ENCODE measurements around the gene HP1BP3.

The HP1BP3 gene

GRCh38 chr1:20715406-20715805 lies 71.7 kb downstream of the HP1BP3 start:
- DNase-seq (ENCODE audit: low read depth in 2 of 2, low spot score in 1 of 2) = no peak

- DNase-seq (ENCODE audit: low read depth in 2 of 2, low spot score in 1 of 2) = no peak
These were observed 73.7 kb downstream of the HP1BP3 start for GRCh38 chr1:20713440-20713839.

GRCh38 chr1:20712215-20712577 lies 74.9 kb downstream of the HP1BP3 start:
- no peak for DNase-seq (ENCODE audit: low read depth in 2 of 2, low spot score in 1 of 2)

GRCh38 chr1:20711285-20712214 lies 75.6 kb downstream of the HP1BP3 start:
- DNase-seq (ENCODE audit: low read depth in 2 of 2, low spot score in 1 of 2) = no peak

DNA sequence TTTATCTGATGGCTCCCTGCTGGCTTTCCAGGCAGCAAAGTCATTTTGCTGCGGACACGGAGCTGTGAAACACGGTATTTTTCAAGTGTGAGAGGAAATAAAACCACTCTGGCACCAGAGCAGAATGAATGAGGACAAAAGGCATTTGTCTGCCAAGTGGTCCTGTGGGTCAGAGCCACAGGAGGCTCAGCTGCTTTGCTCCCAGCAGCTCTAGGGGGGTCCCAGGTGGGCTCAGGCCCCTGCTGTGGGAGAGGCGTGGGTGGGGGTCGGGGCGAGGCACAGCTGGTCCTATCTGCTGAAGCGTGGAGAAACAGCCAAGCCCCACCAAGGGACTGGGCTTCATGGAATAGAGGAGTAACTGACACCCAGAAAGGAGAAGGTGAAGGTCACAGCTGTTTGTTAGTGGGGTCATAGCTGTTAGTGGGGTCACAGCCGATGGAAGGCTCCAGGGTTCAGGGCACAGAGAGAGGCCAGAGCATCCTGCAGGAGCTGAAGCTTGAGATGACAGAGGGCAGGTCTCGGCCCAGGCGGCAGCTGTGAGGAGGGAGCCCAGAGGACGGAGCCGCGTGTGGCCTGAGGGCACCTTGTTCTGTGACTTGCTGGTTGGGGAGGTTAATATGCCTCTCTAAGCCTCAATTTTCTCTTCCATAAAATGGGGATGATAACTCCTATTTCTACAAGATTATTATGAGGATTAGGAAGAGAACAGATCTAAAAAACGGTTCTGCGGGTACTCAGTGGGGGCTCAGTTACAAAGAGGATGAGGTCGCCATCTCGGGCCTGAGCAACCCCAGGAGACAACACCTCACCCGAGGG lies 76.4 kb downstream of the HP1BP3 start:
- no peak for DNase-seq (ENCODE audit: low read depth in 2 of 2, low spot score in 1 of 2)

- no peak for DNase-seq (ENCODE audit: low read depth in 2 of 2, low spot score in 1 of 2)
These were observed 77.2 kb downstream of the HP1BP3 start for GRCh38 chr1:20709868-20710267.

DNA sequence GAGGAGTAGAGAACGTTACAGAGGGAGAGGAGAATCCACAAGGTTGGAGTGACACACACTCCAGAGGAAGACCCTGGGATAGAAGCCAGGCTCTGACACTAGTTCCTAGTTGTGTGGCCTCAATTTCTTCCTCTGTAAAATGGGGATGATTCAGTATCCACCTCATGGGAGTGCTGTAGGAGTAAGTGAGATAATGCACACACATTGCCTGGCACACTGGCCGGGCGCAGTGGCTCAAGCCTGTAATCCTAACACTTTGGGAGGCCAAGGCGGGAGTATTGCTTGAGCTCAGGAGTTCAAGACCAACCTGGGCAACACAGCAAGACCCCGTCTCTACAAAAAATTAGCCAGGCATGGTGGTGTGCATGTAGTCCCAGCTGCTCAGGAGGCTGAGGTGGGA lies 78.2 kb downstream of the HP1BP3 start:
- no peak for DNase-seq (ENCODE audit: low read depth in 2 of 2, low spot score in 1 of 2)

DNA sequence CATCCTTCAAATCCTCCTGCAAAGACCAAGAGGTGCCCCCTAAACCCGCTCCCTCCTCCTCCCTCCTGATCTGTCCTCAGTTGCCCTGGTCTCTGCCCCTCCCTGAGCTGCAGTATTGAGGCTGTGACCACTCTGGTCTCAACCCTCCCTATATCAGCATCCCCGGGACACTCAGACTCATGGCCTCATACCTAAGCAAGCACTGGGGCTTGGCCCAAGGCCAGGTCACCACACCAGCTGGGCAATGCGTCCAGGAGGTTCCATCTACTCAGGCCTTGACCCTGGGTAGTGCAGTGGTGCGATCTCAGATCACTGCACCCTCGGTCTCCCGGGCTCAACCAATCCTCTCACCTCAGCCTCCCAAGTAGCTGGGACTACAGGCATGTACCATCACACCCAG lies 79.0 kb downstream of the HP1BP3 start:
- no peak for DNase-seq (ENCODE audit: low read depth in 2 of 2, low spot score in 1 of 2)

DNA sequence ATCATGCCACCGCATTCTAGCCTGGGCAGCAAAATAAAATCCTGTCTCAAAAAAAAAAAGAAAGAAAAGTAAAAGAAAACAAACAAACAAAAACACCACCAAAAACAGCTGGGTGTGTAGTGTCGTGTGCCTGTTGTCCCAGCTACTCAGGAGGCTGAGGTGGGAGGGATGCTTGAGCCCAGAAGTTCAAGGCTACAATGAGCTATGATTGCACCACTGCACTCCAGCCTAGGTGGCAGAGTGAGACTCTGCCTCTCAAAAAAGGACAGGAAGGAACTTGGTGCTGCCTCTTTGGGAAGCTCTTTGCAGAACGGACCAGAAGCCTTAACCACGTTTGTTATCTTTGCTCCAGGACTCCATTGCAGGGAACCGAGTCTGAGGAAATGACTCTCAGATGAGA lies 80.3 kb downstream of the HP1BP3 start:
- DNase-seq (ENCODE audit: low read depth in 2 of 2, low spot score in 1 of 2) = no peak

DNA sequence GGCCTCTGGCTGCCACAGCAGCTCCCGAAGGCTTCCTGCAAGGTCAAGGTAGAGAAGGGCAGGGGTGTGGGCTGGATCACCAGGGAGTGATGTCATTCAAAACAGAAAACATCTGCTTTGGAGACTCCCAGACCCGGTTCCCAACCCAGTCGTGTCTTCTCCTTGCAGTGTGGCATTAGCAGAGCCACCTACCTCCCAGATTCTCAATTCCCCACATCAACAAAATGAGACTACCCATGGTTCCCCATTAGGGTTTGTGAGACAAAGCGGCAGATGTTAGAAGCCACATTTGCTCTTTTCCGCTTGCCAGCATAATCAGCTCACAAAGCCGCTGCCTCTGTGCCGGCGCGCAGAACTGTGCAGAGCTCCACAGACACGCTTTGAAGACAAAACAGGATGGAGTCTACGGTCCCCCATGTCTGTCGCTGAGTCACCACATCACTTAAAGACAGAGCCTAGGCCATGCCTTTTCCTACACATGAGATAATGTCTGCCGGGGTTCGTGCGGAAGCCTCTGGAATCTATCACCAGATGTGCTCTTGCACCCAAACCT lies 81.8 kb downstream of the HP1BP3 start:
- no peak for DNase-seq (ENCODE audit: low read depth in 2 of 2, low spot score in 1 of 2)

GRCh38 chr1:20704390-20705202 lies 82.5 kb downstream of the HP1BP3 start:
- DNase-seq (ENCODE audit: low read depth in 2 of 2, low spot score in 1 of 2) = no peak

DNA sequence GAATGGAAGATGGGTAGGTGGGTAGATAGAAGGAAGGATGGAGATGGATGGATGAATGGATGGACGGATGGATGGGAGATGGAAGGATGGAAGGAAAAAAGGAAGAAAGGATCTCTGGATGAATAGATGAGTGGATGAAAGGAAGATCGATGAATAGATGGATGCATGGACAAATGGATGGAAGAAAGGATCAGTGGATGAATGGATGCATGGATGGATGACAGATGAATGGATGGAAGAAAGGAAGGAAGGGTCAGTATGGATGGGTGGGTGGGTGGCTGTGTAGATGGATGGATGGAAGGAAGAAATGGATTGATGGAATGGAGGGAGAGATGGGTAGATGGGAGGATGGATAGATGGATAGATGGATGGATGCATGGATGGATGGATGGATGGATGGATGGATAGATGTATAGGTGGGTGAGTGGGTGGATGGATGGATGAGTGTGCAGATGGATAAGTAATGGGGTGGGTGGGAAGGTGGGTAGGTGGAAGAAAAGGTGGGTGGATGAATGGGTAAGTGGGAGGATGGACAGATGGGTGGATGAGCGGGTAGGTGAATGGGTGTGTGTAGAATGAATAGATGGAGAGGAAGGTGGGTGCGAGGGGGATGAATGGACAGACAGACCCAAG lies 83.9 kb downstream of the HP1BP3 start:
- no peak for DNase-seq (ENCODE audit: low read depth in 2 of 2, low spot score in 1 of 2)

GRCh38 chr1:20702416-20702815 lies 84.7 kb downstream of the HP1BP3 start:
- DNase-seq (ENCODE audit: low read depth in 2 of 2, low spot score in 1 of 2) = no peak

DNA sequence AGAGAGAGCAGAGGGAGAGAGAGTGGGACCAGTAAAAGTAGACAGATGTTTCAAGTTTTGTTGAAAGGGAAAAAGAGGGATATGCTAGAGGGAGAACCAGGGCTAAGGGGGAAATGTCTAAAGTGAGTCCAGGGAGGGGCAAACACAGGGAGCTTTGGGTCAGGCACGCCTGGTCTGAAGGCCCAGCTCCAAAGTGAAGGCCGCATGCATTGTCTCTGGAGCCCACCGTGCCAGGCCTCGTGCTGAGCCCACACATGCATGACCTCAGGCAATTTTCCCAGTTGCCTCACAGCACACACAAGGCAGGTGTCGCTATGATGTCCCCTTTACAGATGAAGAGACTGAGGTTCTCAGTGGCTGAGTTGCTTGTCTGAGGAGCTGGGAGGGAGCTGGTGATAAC lies 85.3 kb downstream of the HP1BP3 start:
- DNase-seq (ENCODE audit: low read depth in 2 of 2, low spot score in 1 of 2) = no peak

DNA sequence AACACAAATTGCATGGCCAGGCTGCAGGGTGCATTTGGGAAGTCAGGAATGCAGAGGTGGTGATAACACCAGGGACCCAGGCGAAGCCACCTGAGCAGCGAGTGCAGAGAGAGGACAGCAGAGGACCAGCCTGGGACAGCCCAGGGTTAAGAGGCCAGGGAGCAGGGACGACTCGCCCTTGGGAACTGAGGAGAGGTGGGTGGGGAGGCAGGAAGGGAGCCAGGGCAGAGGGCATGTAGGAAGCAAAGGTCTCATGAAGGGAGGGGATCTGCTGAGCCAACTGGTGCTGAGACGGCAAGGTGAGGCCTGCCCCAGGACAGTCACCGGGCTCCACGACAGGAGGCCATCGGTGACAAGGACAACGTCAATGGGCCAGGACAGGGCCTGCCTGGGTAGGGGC lies 85.7 kb downstream of the HP1BP3 start:
- DNase-seq (ENCODE audit: low read depth in 2 of 2, low spot score in 1 of 2) = no peak

DNA sequence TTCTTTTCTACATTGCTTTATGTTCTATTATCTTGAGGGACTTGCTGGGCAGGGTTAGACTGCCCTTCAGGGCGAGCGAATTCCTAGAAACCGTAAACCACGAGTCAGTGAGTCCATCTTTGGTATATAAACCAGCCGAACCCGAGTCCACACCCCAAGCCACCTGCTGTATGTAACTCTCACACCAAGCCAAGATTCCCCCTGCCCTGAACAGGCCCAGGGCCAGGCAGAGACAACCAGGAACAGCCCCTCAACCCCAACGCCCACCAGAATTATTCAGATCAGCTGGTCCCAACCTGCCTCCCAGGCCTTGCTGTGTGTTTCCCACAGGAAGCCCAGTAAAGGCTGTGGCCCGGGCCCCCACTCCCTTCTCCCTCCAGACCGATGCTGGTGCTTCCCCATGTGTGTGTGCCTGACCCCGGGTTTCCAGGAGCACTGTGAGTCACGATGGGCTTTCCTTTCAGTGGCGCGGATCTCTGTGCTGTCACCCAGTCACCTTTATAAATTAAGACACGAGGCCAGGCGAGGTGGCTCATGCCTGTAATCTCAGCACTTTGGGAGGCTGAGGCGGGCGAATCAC lies 86.4 kb downstream of the HP1BP3 start:
- no peak for DNase-seq (ENCODE audit: low read depth in 2 of 2, low spot score in 1 of 2)

- DNase-seq (ENCODE audit: low read depth in 2 of 2, low spot score in 1 of 2) = no peak
These were observed 87.5 kb downstream of the HP1BP3 start for GRCh38 chr1:20699558-20699957.

DNA sequence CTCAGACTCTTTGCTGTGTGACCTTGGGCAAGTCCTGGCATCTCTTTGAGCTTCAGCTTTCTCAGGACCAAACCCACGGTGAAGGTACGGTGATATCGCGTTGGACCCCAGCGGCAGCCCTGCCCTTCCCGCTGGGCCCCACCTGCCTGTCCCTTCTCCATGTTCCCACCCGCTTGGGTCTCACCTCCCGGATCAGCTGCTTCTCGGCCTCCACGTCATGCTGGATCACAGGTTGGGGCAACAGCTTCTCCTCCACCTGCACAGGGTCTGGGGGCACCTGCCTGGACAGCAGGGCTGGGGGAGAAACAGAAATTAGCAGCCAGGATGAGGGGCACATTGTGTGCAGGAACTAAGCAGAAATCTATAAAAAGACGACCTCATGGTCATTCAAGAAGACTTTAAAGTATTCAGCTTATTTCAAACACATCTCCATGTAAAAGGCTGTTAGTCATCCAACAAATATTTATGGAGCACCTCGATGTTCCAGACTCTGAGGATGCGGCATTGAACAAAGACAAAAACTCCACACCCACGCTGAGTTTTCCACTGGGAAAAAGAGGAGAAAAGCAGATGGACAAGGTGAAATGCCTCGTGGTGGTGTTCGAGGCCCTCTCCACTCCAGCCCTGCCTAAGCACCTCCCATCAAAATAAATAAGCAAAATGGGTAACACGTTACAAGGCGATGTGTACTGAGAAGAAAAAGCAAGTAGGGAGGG lies 88.8 kb downstream of the HP1BP3 start:
- DNase-seq (ENCODE audit: low read depth in 2 of 2, low spot score in 1 of 2) = no peak

- no peak for DNase-seq (ENCODE audit: low read depth in 2 of 2, low spot score in 1 of 2)
These were observed 89.5 kb downstream of the HP1BP3 start for GRCh38 chr1:20697563-20697962.

Data from stimulated activated CD8-positive, alpha-beta memory T cell treated with anti-CD3 and anti-CD28 coated beads, Interleukin-4, amount 100 ng/mL, for 4 hours (primary cell).